Testis (tissue), 2 donors: ENCODE data around the gene RET.

Experiments used
- CTCF ChIP-seq, 3 experiments: fragments of 450-650 bp in 2 of 3; fragments of 200-600 bp in 1 of 3; sonication (generic) in 1 of 3; IDR thresholded peaks; one replicate each; pipeline ENCODE4 v1.5.1; 2016 to 2019; ENCODE audit warnings: antibody characterized with exemption in 3 of 3, mild to moderate bottlenecking in 2 of 3, moderate library complexity in 1 of 3
- POLR2A ChIP-seq: fragments of 450-650 bp; IDR thresholded peaks from one replicate; pipeline ENCODE4 v1.6.1; 2017; ENCODE audit warnings: antibody characterized with exemption, mild to moderate bottlenecking, moderate library complexity

- no peak for TF ChIP-seq CTCF (IDR thresholded peaks at IDR 0.05)
- TF ChIP-seq POLR2A = no peak
Measured at GRCh38 chr10:43177595-43177994, 100.7 kb downstream of the RET start.
